B cell (primary cell): Measurements from ENCODE around the gene UGT2B28.
"Not testable (repeated sequence)": the region's sequence is repeated elsewhere in the genome, so short reads cannot be mapped to it uniquely, and the experiment has no call there.

ENCODE experiments used
- CTCF ChIP-seq: fragments of 200-600 bp; IDR thresholded peaks from one replicate; pipeline ENCODE4 v1.8.0; 2022; ENCODE audit warnings: antibody characterized with exemption, mild to moderate bottlenecking
- EZH2 ChIP-seq: IDR thresholded peaks from 2 replicates; pipeline ENCODE4 v1.6.1; 2012; ENCODE audit warnings: borderline replicate concordance, low read depth, mild to moderate bottlenecking, moderate library complexity, low read length; ENCODE audit not compliant: insufficient read depth, poor library complexity, severe bottlenecking

GRCh38 chr4:69253147-69253772 lies 27.0 kb upstream of the UGT2B28 start:
- TF ChIP-seq CTCF, EZH2: not testable (repeated sequence)
